Fibroblast of mammary gland (primary cell): ENCODE measurements around the gene TOMM40.
"Not testable (repeated sequence)": the region's sequence is repeated elsewhere in the genome, so short reads cannot be mapped to it uniquely, and the experiment has no call there.

Experiments used
- DNase-seq: peaks from one replicate; pipeline ENCODE4 v3.0.0-alpha.2; 2010; ENCODE audit warnings: low read depth
- H3K4me3 ChIP-seq: 2 replicates; pipeline ENCODE4 v1.5.1; 2011; ENCODE audit warnings: low read depth, mild to moderate bottlenecking, low read length, moderate library complexity; ENCODE audit not compliant: control insufficient read depth
- TF ChIP-seq, protein P1 (sequence below): conservative IDR thresholded peaks from 2 replicates; pipeline ENCODE4 v1.5.1; 2011; ENCODE audit warnings: low read depth, low read length, inconsistent platforms; ENCODE audit not compliant: control insufficient read depth, insufficient read depth

Gene TOMM40

DNA sequence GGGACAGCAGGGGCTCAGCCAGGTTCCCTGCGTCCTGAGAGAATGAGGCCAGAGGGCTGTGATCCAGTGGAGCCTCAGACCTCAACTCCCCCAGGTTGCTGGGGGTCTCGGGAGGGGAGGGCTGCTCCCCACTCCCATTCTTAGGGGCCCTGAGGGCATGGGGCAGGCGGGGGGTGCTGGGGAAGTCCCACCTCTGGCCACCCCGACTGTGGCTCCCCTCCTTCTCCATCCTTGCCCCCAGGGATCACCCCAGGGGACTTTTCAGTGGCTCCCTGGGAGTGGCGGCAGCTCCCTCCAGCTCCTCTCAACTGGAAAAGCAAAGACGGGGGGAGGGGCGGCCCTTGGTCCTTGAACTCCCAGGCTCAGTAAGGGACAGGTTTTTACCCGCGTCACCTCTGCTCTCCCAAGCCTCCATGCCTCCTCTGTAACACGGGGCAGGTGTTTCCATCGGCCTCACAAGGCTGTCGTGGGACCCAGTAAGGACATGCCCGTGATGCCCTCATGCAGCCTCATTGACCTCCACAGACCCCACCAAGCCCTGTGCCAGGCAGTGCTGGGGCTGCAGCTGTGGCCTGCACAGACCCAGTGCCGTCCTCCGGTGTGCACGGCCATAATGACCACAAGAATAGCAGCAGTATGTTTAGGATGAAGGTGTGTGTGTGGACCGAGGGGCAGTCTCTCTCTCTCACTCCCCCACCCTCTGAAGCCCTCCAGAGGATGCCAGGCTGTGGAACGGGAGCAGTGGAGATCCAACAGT is 11.6 kb upstream of the TOMM40 start:
- H3K4me3 ChIP-seq = no peak overlapping the region
- TF ChIP-seq, protein P1, sequence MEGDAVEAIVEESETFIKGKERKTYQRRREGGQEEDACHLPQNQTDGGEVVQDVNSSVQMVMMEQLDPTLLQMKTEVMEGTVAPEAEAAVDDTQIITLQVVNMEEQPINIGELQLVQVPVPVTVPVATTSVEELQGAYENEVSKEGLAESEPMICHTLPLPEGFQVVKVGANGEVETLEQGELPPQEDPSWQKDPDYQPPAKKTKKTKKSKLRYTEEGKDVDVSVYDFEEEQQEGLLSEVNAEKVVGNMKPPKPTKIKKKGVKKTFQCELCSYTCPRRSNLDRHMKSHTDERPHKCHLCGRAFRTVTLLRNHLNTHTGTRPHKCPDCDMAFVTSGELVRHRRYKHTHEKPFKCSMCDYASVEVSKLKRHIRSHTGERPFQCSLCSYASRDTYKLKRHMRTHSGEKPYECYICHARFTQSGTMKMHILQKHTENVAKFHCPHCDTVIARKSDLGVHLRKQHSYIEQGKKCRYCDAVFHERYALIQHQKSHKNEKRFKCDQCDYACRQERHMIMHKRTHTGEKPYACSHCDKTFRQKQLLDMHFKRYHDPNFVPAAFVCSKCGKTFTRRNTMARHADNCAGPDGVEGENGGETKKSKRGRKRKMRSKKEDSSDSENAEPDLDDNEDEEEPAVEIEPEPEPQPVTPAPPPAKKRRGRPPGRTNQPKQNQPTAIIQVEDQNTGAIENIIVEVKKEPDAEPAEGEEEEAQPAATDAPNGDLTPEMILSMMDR = no peak
- DNase-seq = no peak

DNA sequence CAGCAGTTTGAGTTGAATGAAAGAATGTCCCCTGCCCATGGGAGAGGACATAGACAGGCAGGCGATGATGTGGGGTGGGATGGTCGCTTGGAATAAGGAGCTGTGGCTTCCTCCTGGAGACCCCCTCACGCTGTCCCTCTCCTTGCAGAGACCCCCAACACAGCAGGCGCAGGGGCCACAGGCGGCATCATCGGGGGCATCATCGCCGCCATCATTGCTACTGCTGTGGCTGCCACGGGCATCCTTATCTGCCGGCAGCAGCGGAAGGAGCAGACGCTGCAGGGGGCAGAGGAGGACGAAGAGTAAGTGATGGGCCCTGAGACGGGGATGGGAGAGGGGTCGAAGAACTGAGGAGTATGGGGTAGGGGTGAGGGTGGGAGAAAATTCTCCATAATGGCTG is 9.0 kb upstream of the TOMM40 start:
- no peak overlapping the region for H3K4me3 ChIP-seq
- no peak for DNase-seq
- TF ChIP-seq, protein P1 = no peak

DNA sequence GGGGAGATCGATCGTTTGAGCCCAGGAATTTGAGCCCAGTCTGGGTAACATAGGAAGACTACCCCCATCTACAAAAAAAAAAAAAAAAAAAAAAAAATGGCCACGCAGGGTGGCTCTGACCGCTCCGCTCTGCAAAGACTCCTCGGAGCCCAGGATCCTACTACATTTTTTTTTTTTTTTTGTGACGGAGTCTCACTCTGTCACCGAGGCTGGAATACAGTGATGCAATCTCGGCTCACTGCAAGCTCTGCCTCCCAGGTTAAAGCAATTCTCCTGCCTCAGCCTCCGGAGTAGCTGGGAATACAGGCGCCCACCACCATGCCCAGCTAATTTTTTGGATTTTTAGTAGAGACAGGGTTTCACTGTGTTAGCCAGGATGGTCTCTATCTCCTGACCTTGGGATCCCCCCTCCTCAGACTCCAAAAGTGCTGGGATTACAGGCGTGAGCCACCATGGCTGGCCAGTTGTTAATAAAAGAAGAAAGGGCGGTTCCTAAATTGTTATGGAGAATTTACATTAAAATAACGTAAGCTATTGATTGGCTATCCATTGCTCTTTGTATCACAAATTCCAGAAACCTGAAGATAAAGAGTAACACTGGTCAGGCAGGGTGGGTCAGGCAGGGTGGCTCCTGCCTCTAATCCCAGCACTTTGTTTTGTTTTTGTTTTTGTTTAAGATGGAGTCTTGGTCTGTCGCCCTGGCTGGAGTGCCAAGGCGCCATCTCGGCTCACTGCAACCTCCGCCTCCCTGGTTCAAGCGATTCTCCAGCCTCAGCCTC is 8.2 kb upstream of the TOMM40 start:
- DNase-seq, H3K4me3 ChIP-seq: not testable (repeated sequence)

DNA sequence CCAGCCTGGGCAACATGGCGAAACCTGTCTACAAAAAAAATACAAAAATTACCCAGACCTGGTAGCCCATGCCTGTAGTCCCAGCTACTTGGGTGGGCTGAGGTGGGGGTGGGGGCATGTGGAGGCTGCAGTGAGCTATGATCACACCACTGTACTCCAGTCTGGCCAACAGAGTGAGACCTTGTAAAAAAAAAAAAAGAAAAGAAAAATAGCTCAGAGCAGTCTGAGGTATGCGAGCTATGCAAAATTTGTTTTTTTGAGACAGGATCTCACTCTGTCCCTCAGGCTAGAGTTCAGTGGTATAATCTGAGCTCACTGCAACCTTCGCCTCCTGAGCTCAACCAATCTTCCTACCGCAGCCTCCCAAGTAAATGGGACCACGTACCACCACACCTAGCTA is 7.1 kb upstream of the TOMM40 start:
- TF ChIP-seq, protein P1 = no peak
- H3K4me3 ChIP-seq = no peak overlapping the region
- DNase-seq = no peak

DNA sequence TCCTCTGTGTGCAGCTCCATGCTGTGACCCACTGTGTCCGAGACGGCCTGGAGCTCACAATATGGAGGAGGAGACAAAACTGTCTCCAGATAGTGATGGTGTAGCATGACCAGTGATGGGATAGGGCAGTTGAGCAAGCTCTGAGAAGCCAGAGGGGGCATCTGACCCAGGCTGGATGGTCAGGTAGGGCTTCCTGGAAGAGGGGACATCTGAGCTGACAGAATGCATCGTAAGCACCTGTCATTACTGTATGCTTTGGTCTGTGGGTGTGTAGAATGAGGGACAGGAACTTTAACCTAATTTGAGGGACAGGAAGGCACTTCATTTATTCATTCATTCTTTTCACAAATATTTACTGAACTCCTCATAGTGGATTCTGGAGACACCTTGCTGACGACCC is 6.5 kb upstream of the TOMM40 start:
- no peak for DNase-seq
- TF ChIP-seq, protein P1 = no peak
- no peak overlapping the region for H3K4me3 ChIP-seq

DNA sequence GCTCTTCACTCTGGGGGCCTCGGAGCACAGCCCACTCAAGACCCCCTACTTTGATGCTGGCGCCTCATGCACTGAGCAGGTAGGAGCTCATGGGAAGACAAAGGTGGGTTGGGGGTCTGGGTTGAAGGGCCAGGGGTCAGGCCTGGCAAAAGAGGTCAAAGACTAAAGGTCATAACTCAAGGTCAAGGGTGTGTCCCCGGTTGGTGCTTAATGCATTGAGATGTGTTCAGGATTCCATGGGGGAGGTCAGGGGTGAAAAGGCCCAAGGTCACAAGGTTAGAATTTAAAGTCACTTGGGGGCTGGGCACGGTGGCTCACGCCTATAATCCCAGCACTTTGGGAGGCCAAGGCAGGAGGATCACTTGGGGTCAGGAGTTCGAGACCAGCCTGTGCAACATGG is 4.9 kb upstream of the TOMM40 start:
- TF ChIP-seq, protein P1 = no peak
- DNase-seq = no peak
- no peak overlapping the region for H3K4me3 ChIP-seq

DNA sequence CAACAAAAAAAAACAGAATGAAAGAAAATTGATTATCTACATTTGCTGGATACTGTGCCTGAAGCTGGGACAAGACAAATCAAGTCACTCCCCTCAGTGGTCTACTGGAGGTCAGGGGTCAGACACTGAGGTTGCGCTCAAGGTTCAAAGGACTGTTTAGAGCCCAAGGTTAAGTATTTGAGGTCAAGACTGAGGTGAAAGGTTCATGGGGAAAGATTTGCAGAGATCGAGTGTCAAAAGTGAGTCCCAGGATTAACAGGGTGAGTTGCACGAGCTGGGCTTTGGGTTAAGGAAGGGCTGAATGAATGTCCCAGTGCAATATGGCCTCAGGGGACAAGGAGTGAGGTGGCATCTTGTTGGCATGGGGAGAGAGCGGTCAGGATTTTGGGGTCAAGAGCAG is 3.4 kb upstream of the TOMM40 start:
- TF ChIP-seq, protein P1 = no peak
- no peak for DNase-seq
- H3K4me3 ChIP-seq = no peak overlapping the region

DNA sequence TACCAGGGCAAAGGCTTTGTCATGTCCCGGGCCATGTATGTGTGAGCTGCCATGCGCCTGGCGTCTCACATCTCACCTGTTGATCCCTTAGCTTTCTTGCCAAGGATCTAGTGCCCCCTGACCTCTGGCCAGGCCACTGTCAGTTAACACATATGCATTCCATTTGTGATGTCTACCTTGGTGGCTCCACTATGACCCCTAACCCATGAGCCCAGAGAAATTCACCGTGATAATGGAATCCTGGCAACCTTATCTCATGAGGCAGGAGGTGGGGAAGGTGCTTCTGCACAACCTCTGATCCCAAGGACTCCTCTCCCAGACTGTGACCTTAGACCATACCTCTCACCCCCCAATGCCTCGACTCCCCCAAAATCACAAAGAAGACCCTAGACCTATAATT is 2.7 kb upstream of the TOMM40 start:
- not testable (repeated sequence) for DNase-seq, H3K4me3 ChIP-seq
